ENCODE measurements around the gene GP1BB. TPM values are rescaled to one million over a fixed set of nuclear protein-coding genes. Genes with fewer than 3 reads are reported as not detected.
A peak's percentile ranks its signal among the peaks of the same experiment; 100 is the strongest.

GP1BB gene
- total and polyA plus RNA-seq, 2 of the 13 experiments (the other 11 are each of a cell fraction or from before 2014, with no cell fraction given) = not detected

- no peak overlapping the region for H2AFZ ChIP-seq (ENCODE audit: low read length)
- no peak overlapping the region for H3K27ac ChIP-seq (ENCODE audit: extremely low read length, insufficient read depth, low read length)
- no peaks in the 10 kb centered on the region for H4K20me1 ChIP-seq (ENCODE audit: insufficient read depth, low read length)
- FAIRE-seq (no peak), DNase-seq (ENCODE audit: low spot score) (no peak), ATAC-seq (peak; percentile 94)
- ChIA-PET POLR2A (no interaction called here), CTCF (ENCODE audit: low intra/inter-chr PET ratio, low total read pairs) (interaction anchor here (0.7 to 1.9 kb wide), 2 partner anchors 38 to 231 kb away, joined by 4 to 14 read pairs; no protein-coding TSS in a partner anchor)
- H3K36me3 ChIP-seq (replicated peaks in 1 of 2; ENCODE audit: control insufficient read depth in 1 of 2, insufficient read depth in 2 of 2, low read length in 2 of 2) = no peaks in the 10 kb centered on the region
- in situ Hi-C loops (cut with HindIII; ENCODE audit: extremely low pct_ligation_motif_present, low pct_unique_long_range_greater_than_20kb) (loop anchor here (5.0 kb wide), 1 partner anchor 43 kb away; the partner anchor contains the start of gene GP1BB), intact Hi-C loops (cut with micrococcal nuclease; ENCODE audit: unreplicated experiment) (no loop called here)
- no peak overlapping the region for H3K9ac ChIP-seq (ENCODE audit: insufficient read depth, low read depth, low read length)
- H3K4me1 ChIP-seq (ENCODE audit: insufficient read depth, low read length) = no peaks in the 10 kb centered on the region
- 45% methylated on average over 2 of the region's 14 CpGs for WGBS (ENCODE audit: low lambda C conversion rate)
- no peaks in the 10 kb centered on the region for H3K9me3 ChIP-seq (ENCODE audit: low read length)
- H3K27me3 ChIP-seq (ENCODE audit: control insufficient read depth in 1 of 2, insufficient read depth in 2 of 2, low read length in 2 of 2) = peaks cover 0 to 15% of the 10 kb centered on the region in 2 experiments; a peak in 3 of 5 replicates
- no peak overlapping the region for H3K4me2 ChIP-seq (ENCODE audit: low read depth, low read length)
- BruUV-seq (replicated peaks) = no TSS peak
- no peak overlapping the region for H3K4me3 ChIP-seq (replicated peaks in 1 of 3; ENCODE audit: insufficient read depth in 1 of 3, low read depth in 2 of 3, low read length in 3 of 3)
- no peaks in the 10 kb centered on the region for H3K79me2 ChIP-seq (ENCODE audit: insufficient read depth, low read length)
- no peak for TF ChIP-seq NKX3-1 (CRISPR knock-in tag; IDR thresholded peaks at IDR 0.05)
- TF ChIP-seq ZFP1 (CRISPR knock-in tag; IDR thresholded peaks at IDR 0.05) = no peak
- no peak for TF ChIP-seq AKAP8 (CRISPR knock-in tag; IDR thresholded peaks at IDR 0.05)
- TF ChIP-seq ZNF792 (CRISPR knock-in tag; IDR thresholded peaks at IDR 0.05) = no peak
- TF ChIP-seq SALL1 (CRISPR knock-in tag; IDR thresholded peaks at IDR 0.05) = 0 out of 2 replicates have a peak, but pooled peaks have one; percentile 9
- no peak for TF ChIP-seq ZSCAN9 (CRISPR knock-in tag; IDR thresholded peaks at IDR 0.05; ENCODE audit: borderline replicate concordance)
- no peak for TF ChIP-seq ZNF510 (CRISPR knock-in tag; IDR thresholded peaks at IDR 0.05; ENCODE audit: low read depth)
- TF ChIP-seq U2AF1 (optimal IDR thresholded peaks at IDR 0.05; ENCODE audit: low read depth, low read length) = no peak
- TF ChIP-seq ZNF230 (CRISPR knock-in tag; IDR thresholded peaks at IDR 0.05) = no peak
- TF ChIP-seq ZNF678 (CRISPR knock-in tag; IDR thresholded peaks at IDR 0.05) = no peak
- no peak for TF ChIP-seq EEA1 (CRISPR knock-in tag; IDR thresholded peaks at IDR 0.05; ENCODE audit: borderline replicate concordance)
- no peak for TF ChIP-seq GABPA (IDR thresholded peaks at IDR 0.05; ENCODE audit: low read depth, low read length)
- no peak for TF ChIP-seq GABPA (CRISPR knock-in tag; IDR thresholded peaks at IDR 0.05; ENCODE audit: low read depth)
- TF ChIP-seq ZNF207 (IDR thresholded peaks at IDR 0.05; ENCODE audit: borderline replicate concordance) = no peak
- no peak for TF ChIP-seq SOX13 (IDR thresholded peaks at IDR 0.05)
- TF ChIP-seq SOX13 (CRISPR knock-in tag; conservative IDR thresholded peaks at IDR 0.05 in 1 of 2, IDR thresholded peaks at IDR 0.05 in 1 of 2) = no peak
- no peak for TF ChIP-seq ZNF484 (CRISPR knock-in tag; IDR thresholded peaks at IDR 0.05; ENCODE audit: borderline replicate concordance, low read depth)
- peak; percentile 82 for TF ChIP-seq CTCF (CRISPR knock-in tag; IDR thresholded peaks at IDR 0.05)
- TF ChIP-seq ZNF281 (CRISPR knock-in tag; IDR thresholded peaks at IDR 0.05; ENCODE audit: borderline replicate concordance) = no peak
- TF ChIP-seq RAD21 (CRISPR knock-in tag; IDR thresholded peaks at IDR 0.05) = peak; percentile 68
Observed at GRCh38 chr22:19679522-19680101, 43.7 kb upstream of the GP1BB start.

All from HepG2 (cell line).